Erythroblast (primary cell): ENCODE measurements around the gene EDAR.

Source experiments
- GATA1 ChIP-seq: IDR thresholded peaks from 2 replicates; pipeline ENCODE4 v1.6.1; 2011; ENCODE audit warnings: low read depth, mild to moderate bottlenecking, control low read depth, low read length, moderate library complexity
- POLR2A ChIP-seq: IDR thresholded peaks from 2 replicates; pipeline ENCODE4 v1.6.1; 2011; ENCODE audit warnings: mild to moderate bottlenecking, low read length

DNA sequence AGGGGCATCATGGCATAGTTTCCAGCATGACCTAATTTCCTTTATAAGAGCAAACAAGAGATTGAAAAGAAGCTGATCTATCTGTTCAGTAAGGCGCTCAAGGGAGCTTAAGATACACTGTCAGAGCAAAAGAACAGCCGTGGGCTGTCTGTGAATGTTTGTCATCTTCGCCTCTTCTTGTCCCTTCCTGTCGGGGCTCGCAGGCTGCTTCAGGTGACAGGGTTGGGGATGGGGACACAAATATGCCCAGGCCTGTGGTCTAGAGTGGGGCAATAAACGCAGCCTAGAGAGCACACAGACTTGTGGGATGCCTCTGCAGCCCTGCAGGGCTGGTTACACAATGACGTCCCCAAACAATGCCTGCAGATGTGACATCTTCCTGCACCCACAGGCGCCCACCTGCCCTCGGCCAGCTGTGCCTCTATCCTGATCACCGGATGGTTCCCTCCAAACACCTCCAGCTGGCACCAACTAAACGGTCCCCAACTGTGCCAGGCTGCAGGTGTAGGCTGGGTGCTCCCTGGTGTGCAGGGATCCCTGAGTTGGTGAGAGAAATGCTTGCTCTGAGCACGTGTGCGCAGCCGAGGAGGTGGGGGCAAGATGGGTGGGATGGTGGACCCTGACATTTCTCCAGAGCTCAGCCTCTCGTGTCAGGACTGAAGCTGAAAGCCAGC lies 72.8 kb downstream of the EDAR start:
- no peak for TF ChIP-seq POLR2A
- no peak for TF ChIP-seq GATA1
